HepG2 (cell line): Measurements from ENCODE around the gene ZNFX1. TPM values are rescaled to one million over a fixed set of nuclear protein-coding genes. Genes with fewer than 3 reads are reported as not detected.
A peak's percentile ranks its signal among the peaks of the same experiment; 100 is the strongest.

ENCODE experiments used
- CCAR2 ChIP-seq: fragments of 200-400 bp; formaldehyde crosslinking; optimal IDR thresholded peaks from 2 replicates; pipeline ENCODE3; 2018; ENCODE audit warnings: low read depth, mild to moderate bottlenecking, low read length, moderate library complexity
- IRF2 ChIP-seq: IDR thresholded peaks from 2 replicates; pipeline ENCODE4 v1.6.1; 2018; ENCODE audit warnings: missing genetic modification reagents, missing compliant biosample characterization
- MXI1 ChIP-seq: IDR thresholded peaks from 3 replicates; pipeline ENCODE4 v1.6.1; 2012; ENCODE audit warnings: low read depth, low read length, inconsistent platforms, borderline replicate concordance
- NFYC ChIP-seq: IDR thresholded peaks from 2 replicates; pipeline ENCODE4 v1.6.1; 2016; ENCODE audit warnings: missing genetic modification reagents, missing compliant biosample characterization
- PITX1 ChIP-seq: sonication (generic); formaldehyde crosslinking; IDR thresholded peaks from 2 replicates; pipeline ENCODE4 v1.5.1; 2020; ENCODE audit warnings: mild to moderate bottlenecking, missing genetic modification reagents
- RBFOX2 ChIP-seq: fragments of 200-400 bp; formaldehyde crosslinking; IDR thresholded peaks from 2 replicates; pipeline ENCODE4 v1.6.1; 2017; ENCODE audit warnings: low read depth, mild to moderate bottlenecking, low read length
- REL ChIP-seq: sonication (generic); formaldehyde crosslinking; conservative IDR thresholded peaks from 2 replicates; pipeline ENCODE4 v1.8.0; 2022; ENCODE audit warnings: mild to moderate bottlenecking, missing genetic modification reagents, moderate library complexity
- SPEN ChIP-seq: sonication (generic); formaldehyde crosslinking; IDR thresholded peaks from 2 replicates; pipeline ENCODE4 v1.5.1; 2020; ENCODE audit warnings: low read depth, mild to moderate bottlenecking, missing genetic modification reagents
- ZNF431 ChIP-seq: sonication (generic); formaldehyde crosslinking; IDR thresholded peaks from 2 replicates; pipeline ENCODE4 v1.9.0; 2022; ENCODE audit warnings: missing genetic modification reagents, low read depth, mild to moderate bottlenecking, borderline replicate concordance
- ZNF44 ChIP-seq: sonication (generic); formaldehyde crosslinking; IDR thresholded peaks from 2 replicates; pipeline ENCODE4 v1.5.1; 2020; ENCODE audit warnings: mild to moderate bottlenecking, missing genetic modification reagents
- ZNF589 ChIP-seq: sonication (generic); formaldehyde crosslinking; conservative IDR thresholded peaks from 2 replicates; pipeline ENCODE4 v1.8.0; 2022; ENCODE audit warnings: mild to moderate bottlenecking, moderate library complexity, missing genetic modification reagents
- ZNF670 ChIP-seq: sonication (generic); formaldehyde crosslinking; IDR thresholded peaks from 2 replicates; pipeline ENCODE4 v1.8.0; 2022; ENCODE audit warnings: mild to moderate bottlenecking, missing genetic modification reagents, borderline replicate concordance
- ZNF788 ChIP-seq: sonication (generic); formaldehyde crosslinking; IDR thresholded peaks from 2 replicates; pipeline ENCODE4 v1.5.0; 2020; ENCODE audit warnings: mild to moderate bottlenecking, missing genetic modification reagents, borderline replicate concordance
- ZNF878 ChIP-seq: sonication (generic); formaldehyde crosslinking; IDR thresholded peaks from 2 replicates; pipeline ENCODE4 v1.8.1; 2023; ENCODE audit warnings: mild to moderate bottlenecking, missing genetic modification reagents, moderate library complexity
- polyA plus RNA-seq, 8 experiments: library from polyadenylated mRNA; depleted of rRNA in 3 of 8; stranded (reverse) in 7 of 8; unstranded in 1 of 8; fragments of >200 nt; fragmentation: Illumina TruSeq in 4 of 8; extraction: Trizol in 4 of 8; gene quantifications; 2 replicates each; pipeline versions ENCODE4 v1.2.1 to v1.2.3, GENCODE V29; 2011 to 2016; ENCODE audit warnings: low read depth in 4 of 8, missing spikeins in 1 of 8, mixed read lengths in 1 of 8; ENCODE audit not compliant: insufficient read depth in 1 of 8
- total RNA-seq, 5 experiments: library from RNA; depleted of rRNA; stranded (reverse); fragments of >200 nt; fragmentation: Illumina TruSeq; extraction: Trizol; gene quantifications; 2 replicates each; pipeline ENCODE4 v1.2.3, GENCODE V29; 2016; ENCODE audit warnings: low read depth in 1 of 5
- TF ChIP-seq, protein P1 (sequence below): IDR thresholded peaks from 2 replicates; pipeline ENCODE4 v1.6.1; 2016; ENCODE audit warnings: mild to moderate bottlenecking
- TF ChIP-seq, protein P2 (sequence below): sonication (generic); formaldehyde crosslinking; IDR thresholded peaks from 2 replicates; pipeline ENCODE4 v1.4.0; 2020; ENCODE audit warnings: missing genetic modification reagents, mild to moderate bottlenecking, borderline replicate concordance
- TF ChIP-seq, protein P3 (sequence below): sonication (generic); formaldehyde crosslinking; IDR thresholded peaks from 2 replicates; pipeline ENCODE4 v1.5.0; 2020; ENCODE audit warnings: missing genetic modification reagents
- TF ChIP-seq, protein P4 (sequence below): IDR thresholded peaks from 2 replicates; pipeline ENCODE4 v1.4.0; 2020; ENCODE audit warnings: mild to moderate bottlenecking, missing genetic modification reagents

ZNFX1 gene
- total and polyA plus RNA-seq, 2 of the 13 experiments (the other 11 are each of a cell fraction or from before 2014, with no cell fraction given), result 2.9 to 11.1 TPM

DNA sequence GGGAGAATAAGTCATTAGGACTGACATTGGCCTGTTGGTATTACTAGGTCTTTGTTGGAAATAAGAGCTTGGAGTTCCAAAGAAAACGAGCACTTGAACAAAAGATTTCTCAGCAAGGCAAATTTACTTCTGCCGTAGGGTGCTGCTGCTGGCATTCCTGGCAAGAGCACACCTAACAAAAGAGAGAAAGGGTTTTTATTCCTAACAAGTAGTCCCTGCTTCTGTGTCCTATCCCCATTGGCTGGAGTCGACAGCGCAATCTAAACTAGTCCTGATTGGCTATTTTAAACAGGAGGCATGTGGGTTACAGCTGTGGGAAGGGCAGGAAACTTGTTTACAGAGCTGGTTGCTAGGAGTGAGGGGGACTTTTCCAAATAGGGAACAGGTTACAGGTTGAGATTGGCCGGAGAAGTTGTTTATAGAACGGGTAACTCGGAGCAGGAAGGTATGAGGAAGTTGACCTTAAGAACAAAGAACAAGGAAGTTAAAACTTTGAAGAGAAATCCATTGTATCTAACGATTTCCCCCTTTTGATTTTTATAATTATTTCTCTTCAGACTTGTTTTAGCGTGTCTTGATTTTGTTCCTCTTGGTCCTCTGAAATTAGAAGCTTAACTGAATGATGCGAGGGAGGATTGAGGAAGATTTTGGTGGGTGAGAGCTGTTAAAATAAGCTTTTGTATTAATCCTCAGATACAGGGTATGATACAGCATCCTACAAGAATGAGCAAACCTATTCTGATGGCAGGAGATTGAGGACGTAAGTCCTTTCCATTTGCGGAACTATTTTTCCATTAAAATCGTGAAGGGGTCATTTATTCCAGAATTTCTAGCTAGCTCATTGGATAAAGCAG lies 3.4 kb upstream of the ZNFX1 start (continued):
- TF ChIP-seq, protein P1, sequence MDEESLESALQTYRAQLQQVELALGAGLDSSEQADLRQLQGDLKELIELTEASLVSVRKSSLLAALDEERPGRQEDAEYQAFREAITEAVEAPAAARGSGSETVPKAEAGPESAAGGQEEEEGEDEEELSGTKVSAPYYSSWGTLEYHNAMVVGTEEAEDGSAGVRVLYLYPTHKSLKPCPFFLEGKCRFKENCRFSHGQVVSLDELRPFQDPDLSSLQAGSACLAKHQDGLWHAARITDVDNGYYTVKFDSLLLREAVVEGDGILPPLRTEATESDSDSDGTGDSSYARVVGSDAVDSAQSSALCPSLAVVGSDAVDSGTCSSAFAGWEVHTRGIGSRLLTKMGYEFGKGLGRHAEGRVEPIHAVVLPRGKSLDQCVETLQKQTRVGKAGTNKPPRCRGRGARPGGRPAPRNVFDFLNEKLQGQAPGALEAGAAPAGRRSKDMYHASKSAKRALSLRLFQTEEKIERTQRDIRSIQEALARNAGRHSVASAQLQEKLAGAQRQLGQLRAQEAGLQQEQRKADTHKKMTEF (CRISPR knock-in tag), result peak; percentile 49
- TF ChIP-seq ZNF788 (peak; percentile 45; the same call in 1 of the 2 replicates), CCAR2 (peak; percentile 47), ZNF44 (CRISPR knock-in tag) (0 out of 2 replicates have a peak, but pooled peaks have one; percentile 0), NFYC (CRISPR knock-in tag) (peak; percentile 86), REL (CRISPR knock-in tag) (0 out of 2 replicates have a peak, but pooled peaks have one; percentile 43), ZNF670 (CRISPR knock-in tag) (no peak), PITX1 (CRISPR knock-in tag) (peak; percentile 42; the same call in 1 of the 2 replicates), ZNF589 (CRISPR knock-in tag) (peak; percentile 44; the same call in 1 of the 2 replicates), IRF2 (CRISPR knock-in tag) (peak; percentile 56; the same call in 1 of the 2 replicates), ZNF431 (CRISPR knock-in tag) (peak; percentile 36; the same call in 1 of the 2 replicates), RBFOX2 (peak; percentile 90), SPEN (CRISPR knock-in tag) (peak; percentile 49; the same call in 1 of the 2 replicates), ZNF878 (CRISPR knock-in tag) (0 out of 2 replicates have a peak, but pooled peaks have one; percentile 24), MXI1 (peak; percentile 83; the same call in 1 of the 3 replicates)
- TF ChIP-seq, protein P2, sequence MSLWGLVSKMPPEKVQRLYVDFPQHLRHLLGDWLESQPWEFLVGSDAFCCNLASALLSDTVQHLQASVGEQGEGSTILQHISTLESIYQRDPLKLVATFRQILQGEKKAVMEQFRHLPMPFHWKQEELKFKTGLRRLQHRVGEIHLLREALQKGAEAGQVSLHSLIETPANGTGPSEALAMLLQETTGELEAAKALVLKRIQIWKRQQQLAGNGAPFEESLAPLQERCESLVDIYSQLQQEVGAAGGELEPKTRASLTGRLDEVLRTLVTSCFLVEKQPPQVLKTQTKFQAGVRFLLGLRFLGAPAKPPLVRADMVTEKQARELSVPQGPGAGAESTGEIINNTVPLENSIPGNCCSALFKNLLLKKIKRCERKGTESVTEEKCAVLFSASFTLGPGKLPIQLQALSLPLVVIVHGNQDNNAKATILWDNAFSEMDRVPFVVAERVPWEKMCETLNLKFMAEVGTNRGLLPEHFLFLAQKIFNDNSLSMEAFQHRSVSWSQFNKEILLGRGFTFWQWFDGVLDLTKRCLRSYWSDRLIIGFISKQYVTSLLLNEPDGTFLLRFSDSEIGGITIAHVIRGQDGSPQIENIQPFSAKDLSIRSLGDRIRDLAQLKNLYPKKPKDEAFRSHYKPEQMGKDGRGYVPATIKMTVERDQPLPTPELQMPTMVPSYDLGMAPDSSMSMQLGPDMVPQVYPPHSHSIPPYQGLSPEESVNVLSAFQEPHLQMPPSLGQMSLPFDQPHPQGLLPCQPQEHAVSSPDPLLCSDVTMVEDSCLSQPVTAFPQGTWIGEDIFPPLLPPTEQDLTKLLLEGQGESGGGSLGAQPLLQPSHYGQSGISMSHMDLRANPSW (CRISPR knock-in tag), result 0 out of 2 replicates have a peak, but pooled peaks have one; percentile 65
- TF ChIP-seq, protein P3, sequence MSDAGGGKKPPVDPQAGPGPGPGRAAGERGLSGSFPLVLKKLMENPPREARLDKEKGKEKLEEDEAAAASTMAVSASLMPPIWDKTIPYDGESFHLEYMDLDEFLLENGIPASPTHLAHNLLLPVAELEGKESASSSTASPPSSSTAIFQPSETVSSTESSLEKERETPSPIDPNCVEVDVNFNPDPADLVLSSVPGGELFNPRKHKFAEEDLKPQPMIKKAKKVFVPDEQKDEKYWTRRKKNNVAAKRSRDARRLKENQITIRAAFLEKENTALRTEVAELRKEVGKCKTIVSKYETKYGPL (CRISPR knock-in tag), result no peak
- TF ChIP-seq, protein P4, sequence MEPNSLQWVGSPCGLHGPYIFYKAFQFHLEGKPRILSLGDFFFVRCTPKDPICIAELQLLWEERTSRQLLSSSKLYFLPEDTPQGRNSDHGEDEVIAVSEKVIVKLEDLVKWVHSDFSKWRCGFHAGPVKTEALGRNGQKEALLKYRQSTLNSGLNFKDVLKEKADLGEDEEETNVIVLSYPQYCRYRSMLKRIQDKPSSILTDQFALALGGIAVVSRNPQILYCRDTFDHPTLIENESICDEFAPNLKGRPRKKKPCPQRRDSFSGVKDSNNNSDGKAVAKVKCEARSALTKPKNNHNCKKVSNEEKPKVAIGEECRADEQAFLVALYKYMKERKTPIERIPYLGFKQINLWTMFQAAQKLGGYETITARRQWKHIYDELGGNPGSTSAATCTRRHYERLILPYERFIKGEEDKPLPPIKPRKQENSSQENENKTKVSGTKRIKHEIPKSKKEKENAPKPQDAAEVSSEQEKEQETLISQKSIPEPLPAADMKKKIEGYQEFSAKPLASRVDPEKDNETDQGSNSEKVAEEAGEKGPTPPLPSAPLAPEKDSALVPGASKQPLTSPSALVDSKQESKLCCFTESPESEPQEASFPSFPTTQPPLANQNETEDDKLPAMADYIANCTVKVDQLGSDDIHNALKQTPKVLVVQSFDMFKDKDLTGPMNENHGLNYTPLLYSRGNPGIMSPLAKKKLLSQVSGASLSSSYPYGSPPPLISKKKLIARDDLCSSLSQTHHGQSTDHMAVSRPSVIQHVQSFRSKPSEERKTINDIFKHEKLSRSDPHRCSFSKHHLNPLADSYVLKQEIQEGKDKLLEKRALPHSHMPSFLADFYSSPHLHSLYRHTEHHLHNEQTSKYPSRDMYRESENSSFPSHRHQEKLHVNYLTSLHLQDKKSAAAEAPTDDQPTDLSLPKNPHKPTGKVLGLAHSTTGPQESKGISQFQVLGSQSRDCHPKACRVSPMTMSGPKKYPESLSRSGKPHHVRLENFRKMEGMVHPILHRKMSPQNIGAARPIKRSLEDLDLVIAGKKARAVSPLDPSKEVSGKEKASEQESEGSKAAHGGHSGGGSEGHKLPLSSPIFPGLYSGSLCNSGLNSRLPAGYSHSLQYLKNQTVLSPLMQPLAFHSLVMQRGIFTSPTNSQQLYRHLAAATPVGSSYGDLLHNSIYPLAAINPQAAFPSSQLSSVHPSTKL (CRISPR knock-in tag), result 0 out of 2 replicates have a peak, but pooled peaks have one; percentile 25
